ENCODE results near the gene CCDC33.

DNA sequence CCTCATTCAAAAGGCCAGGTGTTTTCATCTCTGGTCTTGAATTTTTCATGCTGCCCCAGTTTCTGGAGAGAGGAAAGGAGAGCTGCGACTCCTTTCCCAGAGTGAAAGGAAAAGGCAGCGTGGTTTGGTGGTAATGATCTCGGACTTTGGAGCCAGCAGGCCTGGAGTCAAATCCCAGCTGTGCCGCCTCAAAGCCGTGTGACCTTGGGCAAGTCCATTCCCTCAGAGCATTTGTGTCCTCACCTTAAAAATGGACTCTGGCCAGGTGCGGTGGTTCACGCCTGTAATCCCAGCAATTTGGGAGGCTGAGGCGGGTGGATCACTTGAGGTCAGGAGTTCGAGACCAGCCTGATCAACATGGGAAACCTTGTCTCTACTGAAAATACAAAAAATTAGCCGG is 4.7 kb upstream of the CCDC33 start:
- TF ChIP-seq YY1 (IDR thresholded peaks at IDR 0.05; ENCODE audit: insufficient read depth, insufficient read length) (no peak), ZNF274 (IDR thresholded peaks at IDR 0.05; ENCODE audit: low read depth, low read length) (no peak)
